HG02759 (cell line): ENCODE results near the gene B4GALT6.

Experiments used
- ATAC-seq: cut with Tn5 transposase; IDR thresholded peaks from one replicate; pipeline ENCODE4 v1.9.1; 2021; ENCODE audit warnings: mild to moderate bottlenecking, moderate library complexity; ENCODE audit not compliant: unreplicated experiment

The B4GALT6 gene

DNA sequence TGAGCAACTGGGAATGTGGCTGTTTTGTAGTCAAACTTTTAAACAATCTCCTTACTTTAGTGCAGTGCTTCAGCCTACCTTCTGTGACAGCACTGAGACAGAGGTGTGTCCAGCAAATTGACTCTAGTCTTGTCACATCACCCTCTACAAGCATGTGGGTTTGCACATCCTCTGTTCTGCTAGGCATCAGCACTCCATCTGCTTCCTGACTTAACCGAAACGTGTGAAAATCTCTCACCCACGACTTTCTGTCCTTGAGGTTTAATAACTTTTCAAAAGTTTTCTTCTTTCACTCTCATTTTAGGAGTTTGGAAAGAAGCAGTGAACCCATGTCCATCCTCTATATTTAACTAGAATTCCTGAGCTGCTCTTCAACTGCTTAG, 50.1 kb downstream of the B4GALT6 start:
- peak; percentile 96 for ATAC-seq

DNA sequence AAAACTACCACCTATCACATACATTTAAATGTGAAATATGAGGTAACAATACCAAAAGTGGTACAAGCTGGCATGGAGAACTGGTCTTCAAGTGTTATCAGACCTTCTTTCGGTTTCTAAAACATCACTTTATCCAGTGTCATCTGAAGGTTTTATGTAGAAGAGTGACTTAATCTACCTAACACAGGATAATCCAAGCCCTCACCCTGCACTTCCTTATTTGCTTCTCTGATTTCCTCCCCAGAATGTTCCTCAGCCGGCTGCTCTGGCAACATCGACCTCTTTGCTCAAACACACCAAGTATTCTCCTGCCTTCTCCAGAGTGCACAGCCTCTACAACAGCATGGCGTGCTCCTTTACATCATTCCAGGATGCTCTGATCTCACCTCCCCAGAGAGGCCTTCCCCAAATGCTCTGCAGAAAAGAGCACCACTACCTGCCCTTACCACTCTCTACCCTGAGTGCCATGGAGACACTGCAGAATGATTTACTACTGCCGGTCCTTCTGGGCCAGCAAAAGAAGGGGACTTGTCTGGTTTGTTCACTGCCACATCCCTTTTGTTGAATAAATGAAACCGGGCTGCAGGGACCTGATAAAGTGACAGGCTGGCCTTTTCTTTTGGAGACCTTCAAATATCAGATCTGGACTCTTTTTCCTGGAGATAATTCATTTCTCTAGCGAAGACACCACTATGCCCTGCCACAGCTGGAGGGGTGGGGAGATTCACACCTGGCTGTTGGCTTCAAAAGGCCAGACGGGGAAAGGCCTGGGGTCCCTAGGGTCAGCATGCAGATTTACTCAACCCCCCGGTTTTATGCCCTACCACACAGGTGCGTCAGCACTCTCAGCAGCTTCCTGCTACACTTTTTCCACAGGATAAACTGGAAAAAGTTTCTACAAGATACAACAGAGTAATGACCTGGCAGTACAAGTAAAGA, 50.7 kb downstream of the B4GALT6 start:
- ATAC-seq = peak; percentile 31

DNA sequence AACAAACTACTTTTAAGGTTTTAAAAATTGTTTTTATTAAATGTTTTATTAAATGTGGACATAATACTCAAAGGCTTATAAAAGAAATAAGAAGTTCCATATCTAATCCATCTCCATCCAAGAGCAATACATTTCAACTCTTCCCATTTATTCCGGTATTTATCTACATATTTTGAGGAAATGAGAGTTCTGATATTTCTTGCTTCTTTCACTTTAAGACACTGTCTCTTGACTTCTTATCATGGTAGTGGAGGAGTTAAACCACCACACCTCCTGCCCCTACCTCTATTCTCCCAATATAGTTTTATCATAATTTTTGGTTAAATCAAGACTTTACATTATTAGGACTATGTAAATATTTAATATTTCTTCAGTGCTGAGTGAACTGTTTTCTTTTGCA, 52.0 kb downstream of the B4GALT6 start:
- no peak for ATAC-seq

DNA sequence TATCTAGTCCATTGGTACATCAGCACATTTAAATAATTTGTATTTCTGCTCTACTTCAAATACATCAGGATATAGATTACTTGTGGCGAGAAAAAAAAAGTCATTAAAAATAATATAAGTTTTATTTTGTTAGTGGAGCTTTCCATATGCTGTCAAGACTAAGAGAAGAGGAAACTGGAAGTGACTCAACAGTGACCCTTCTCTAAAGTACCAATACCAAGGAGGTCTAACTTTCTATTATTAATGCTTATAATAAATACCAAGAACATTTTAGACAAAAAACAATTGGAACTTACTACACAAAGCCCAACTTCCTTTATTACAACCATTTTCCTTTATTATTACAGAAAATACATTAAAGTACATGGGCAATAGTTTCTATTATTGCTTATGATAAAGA, 52.9 kb downstream of the B4GALT6 start:
- ATAC-seq = no peak

DNA sequence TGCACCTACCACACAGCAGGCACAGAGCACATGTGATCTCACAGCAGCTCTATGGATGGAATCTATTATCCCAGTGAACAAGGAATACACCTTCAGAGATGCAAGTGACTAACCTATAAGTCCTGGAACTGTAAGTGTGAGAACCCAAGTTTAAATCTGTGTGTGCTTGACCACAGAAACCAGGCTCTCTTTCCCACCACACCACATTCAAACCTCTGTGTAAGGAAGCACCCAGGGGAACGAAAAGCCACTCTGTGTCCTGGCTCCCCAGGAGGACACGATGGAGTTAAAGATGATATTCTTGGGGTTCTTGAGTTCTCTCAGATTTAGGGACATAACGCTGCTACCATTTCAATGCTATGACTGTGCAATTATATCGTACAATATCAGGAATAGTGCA, 53.8 kb downstream of the B4GALT6 start:
- ATAC-seq = no peak

DNA sequence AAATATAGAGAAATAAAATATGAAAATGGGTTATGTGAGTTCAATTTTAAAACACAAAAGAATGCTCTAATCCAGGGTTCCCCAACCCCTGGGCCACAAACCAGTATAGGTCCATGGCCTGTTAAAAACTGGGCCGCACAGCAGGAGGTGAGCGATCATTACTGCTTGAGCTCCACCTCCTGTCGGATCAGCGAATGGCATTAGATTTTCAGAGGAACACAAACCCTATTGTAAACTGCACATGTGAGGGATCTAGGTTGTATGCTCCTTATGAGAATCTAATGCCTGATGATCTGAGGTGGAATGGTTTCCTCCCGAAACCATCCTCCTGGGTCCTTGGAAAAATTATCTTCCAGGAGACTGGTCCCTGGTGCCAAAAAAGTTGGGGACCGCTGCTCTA, 58.0 kb downstream of the B4GALT6 start:
- no peak for ATAC-seq

DNA sequence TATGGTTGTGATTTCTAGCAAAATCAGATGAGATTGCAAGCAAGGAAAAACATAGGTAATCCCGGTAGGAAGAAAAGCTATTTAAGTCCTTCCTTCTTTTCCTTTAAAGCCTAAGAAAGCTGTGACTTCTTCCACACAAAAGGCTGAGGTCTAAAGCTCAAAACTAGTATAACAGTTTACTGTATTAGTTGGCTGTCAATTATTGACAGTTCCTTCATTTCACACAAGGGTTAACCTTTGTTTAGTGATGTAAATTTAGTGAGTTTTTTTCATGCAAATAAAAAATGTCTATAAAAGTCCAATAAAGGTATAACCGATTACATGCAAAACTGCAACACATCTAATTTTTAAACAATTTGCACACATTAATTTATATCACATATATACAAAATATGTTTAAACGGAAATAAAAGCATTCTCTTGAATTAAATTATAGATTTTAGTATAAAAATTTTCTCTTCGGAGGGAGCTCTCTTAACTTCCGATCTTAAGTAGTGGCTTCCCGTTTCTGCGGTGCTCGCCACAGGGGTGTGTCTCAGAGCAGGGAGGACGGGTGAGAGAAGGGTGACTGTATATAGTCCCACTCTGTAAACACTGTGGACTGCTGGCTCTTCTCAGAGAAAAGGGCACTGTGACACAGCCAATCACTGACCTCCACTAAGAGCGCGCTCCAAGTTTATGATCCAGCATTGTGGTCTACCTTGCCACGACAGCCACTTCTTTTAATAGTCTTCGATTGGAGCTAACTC, 59.3 kb downstream of the B4GALT6 start:
- no peak for ATAC-seq

DNA sequence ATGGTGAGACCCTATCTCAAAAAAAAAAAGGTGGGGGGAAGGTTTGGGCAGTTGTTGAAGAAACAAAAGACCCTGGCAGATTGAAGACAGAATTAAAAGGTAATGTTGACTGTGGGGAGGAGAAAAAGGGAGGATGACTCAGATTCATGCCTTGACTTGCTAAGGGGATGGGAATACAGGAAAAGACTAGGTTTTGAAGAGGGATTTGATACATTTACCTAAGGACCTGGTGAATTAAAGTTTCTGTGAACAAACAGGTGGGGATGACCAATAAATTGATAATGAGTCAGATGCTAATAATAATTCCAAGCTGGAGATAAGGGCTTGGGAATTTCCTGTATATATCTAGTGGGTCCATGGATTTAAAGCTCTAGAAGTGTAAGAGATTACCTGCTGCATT, 65.1 kb downstream of the B4GALT6 start:
- no peak for ATAC-seq

DNA sequence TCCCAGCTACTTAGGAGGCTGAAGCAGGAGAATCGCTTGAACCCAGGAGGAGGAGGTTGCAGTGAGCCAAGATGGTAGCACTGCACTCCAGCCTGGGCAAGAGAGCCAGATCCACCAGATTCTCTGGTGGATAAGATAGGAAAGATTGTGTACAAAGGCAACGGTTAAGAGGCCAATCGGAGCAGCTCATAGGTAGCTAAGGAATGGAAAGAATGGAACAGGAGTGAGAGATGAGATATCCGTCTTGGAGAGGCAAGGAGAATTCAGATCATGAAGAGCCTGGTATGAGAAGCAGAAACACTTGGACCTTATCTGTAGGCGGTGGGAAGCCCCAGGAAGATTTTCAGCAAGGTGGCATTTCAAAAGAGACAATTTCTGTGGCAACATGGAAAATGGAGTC, 65.6 kb downstream of the B4GALT6 start:
- no peak for ATAC-seq

DNA sequence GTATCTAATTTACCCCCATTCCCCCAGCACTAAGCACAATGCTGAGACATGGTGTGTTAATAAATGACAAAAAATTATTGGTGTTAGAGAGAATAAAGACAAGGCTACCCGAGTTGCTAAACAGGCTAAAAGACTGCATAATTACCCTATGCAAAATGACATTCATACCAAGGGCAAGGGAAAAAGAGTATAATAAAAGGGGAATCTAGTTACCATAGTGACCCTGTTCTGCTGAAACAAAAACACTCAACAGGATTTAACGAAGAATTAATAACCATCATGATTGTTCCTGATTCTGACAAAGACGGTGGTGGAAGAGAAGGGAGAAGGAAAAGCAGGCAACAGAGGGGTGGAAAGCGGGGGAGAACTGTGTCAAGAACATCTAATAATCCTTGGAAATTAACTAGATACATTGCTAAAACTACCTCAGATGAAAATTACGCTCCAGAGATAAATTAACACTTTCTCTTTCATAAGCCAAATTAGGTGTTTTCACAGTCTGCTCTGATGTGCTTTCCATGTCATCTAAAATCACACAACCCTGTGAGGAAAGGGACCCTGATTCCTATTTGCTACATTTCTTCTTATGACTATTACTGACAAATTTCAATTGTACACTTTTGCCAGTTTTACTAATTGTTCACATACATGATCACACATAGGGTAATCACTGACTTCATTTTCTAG, 67.2 kb downstream of the B4GALT6 start:
- peak; percentile 48 for ATAC-seq

DNA sequence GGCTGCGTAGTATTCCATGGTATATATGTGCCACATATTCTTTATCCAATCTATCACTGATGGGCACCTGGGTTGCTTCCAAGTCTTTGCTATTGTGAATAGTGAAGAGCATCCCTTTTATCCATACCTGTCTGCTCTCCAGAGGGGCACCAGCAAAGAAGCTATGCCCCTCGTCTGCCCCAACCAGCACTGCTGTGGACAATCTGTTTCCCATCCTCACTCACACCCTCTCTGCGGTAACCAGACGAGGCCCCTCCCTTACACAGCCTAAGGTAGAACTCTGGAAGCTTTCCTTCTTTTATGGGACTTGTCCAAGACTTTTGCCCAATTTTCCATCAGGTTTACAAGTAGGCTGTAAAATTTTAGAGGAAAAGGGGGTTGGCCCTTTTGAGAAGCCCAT, 67.8 kb downstream of the B4GALT6 start:
- ATAC-seq = no peak

DNA sequence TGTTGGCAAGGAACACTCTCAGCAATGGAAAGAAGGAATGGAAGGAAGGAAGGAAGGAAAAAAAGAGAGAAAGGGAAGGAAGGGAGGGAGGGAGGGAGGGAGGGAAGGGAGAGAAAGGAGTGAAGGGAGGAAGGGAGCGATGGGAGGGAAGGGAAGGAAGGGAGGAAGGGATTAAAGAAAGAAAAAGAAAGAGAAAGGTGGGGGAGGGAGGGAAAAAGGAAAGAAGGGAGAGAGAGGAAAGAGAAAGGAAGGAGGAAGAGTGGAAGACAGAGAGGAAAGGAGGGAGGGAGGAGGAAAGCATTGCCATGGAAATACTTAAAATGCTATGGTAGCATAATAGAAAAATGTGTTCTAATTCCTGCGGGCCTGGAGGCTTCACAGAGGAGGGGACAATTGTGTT, 70.3 kb downstream of the B4GALT6 start:
- no peak for ATAC-seq

DNA sequence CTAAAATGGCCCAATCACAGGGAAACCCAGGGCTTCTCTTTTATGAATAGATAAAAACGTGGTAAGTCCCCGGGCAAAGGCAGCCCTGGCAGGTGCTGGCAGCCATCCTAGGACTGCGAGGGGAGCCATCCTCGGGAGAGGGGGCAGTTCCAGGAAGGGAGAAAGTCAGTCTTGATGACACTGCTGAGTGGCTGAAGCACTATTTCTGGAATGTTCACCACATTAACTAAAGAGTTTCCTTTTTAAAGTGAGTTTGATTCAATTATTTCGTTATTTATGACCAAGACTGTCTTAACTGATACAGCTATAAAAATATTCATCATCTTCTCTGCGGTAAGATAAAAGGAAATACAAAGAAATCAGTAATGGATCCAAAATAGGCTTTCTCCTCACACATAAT, 72.3 kb downstream of the B4GALT6 start:
- no peak for ATAC-seq

DNA sequence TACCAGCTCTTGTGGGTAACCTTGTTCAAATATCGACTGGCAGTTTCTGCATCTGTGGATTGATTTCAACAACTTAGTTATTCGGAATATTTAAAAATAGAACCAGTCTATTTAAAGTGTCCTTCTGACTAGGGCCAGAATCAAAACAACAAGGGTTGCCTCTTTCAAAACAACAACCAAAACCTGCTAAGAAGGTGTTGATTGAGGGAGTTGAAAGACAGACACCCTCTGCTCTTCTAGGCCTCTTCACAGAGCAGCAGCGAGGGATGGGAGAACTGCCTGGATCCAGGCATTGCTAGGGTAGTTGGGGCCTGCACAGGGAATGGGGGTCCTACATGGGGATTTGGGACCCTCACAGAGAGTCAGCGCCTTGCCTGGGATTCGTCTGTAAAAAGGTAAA, 72.9 kb downstream of the B4GALT6 start:
- ATAC-seq = no peak

DNA sequence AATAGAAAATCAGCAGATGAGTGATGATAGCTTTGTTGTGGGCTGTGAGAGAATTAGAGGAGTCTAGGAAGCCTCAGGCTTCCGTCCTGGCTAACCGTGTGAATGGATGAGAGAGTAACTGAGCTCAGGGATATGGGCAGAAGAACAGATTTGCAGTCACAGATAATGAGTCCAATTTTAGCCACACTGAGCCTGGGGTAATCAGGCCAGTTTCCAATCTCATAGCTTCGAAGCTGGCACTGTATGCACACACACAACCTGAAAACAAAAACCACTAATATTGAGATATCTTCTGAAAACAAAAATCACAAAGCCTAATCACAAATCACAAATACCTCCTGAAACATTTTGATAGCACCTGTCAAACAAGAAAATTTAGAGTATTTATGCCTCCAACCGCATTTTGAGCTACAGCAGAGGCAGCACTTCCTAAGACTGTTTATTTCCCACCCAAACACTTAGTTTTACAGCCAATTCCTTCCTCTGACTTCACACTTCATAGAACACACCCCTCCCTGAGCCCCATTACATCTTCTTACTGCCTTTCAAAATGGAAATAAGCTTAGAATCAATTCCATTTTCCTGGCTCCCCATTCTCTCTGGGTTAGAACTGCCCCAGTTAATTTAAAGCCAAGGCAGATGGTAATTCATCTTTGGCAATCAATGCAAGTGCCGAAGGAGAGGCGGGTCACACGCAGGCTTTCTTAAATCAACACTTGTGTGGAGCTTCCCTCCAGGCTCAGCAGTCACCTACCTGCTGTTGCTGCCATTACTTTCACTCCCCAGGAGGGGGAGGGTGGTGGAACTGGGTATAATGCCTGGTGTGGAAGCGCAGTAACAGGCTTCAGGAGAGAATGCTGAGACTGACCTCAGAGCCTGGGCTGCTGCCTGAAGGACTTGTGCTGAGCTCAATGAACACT, 73.8 kb downstream of the B4GALT6 start:
- ATAC-seq = no peak

DNA sequence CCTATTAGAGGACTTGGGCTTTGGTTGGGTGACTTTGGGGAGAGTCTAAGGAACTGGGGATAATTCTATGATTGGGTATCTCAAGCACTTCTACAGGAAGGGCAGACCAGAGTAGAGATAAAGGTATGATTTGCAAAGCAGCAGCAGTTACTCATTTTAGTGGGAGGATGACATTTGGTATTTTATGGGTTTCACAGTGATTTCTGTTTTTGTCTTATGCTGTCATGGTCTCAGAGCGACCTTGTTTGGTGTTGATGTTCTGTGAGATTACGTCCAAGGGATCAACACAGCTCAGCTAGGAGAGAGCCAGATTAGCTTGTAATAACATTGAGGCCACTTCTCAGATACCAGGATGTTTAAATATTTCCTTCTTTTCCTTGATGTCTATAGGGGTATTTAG, 74.5 kb downstream of the B4GALT6 start:
- no peak for ATAC-seq

DNA sequence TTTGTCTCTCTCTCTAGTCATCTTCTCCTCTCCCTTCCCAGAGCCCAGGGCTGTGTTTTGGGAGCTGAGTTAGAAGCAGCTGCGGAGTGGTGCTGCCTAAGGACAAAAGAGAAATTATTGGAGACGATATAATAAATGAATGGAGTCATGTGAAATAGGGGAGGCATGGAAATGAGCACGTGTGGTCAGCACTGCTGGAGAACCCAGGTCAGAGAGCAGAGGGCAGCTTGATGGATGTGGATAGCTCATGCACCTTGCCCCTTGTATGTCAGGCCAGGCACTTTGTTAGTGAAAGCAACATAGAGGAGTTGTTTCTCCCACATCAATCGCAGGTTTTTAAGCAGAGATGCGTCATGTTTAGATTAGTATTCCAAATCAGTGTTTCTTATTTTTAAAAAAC, 77.0 kb downstream of the B4GALT6 start:
- ATAC-seq = no peak

DNA sequence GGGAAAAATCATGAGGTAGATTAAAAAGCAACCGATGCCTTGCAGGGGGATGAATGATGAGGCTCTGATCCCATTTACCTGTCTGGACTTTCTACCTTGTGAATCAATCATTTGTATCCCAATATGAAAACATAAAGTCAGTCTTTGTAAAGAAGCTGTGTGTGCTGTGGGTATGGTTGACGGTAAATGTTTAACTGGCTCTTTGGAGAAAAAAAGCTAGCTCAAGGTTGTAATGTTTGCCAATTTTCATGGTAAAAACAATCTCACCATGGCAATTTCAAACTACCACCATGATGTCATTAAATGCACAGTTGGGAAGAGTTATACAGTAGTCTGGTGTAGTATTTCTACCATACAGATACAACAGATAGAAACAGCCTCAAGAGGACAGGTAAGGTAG, 78.1 kb downstream of the B4GALT6 start:
- no peak for ATAC-seq

DNA sequence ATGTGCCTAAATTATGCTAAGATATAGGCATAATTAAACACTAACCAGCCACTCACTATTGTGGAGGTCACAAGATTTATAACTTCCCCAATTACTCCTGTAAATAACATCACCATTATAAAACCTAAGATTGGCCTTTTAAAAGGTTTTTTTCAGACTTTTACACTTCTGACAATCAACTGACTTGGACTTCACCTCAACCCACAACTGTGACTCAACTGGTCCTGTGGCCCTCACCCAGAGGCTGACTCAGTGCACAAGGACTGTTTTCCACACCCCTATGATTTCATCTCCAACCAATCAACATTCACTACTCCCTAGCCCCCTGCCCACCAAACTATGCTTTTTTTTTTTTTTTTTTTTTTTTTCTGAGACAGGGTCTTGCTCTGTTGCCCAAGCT, 81.1 kb downstream of the B4GALT6 start:
- no peak for ATAC-seq

DNA sequence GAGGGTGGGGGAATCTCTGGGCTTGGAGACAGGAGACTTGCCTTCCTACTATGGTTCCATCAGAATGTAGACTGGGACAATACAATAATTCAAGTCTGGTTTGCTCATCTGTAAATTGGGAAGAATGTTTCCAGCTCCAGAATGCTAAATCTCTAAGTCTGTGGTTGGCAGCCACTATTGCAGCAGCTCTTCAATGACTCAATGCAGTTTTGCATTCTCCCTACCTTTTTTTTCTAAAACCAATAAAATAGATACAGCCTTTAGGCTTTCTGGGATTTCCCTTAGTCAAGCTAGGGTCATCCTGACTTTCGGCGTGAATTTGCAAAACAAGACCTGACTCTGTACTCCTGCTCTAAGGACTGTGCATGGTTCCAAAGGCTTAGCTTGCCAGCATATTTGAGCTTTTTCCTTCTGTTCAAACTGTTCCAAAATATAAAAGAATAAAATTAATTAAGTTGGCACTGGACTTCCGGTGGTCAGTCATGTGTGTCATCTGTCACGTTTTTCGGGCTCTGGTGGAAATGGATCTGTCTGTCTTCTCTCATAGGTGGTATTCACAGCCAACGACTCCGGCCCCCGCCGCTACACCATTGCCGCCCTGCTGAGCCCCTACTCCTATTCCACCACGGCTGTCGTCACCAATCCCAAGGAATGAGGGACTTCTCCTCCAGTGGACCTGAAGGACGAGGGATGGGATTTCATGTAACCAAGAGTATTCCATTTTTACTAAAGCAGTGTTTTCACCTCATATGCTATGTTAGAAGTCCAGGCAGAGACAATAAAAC, 86.2 kb downstream of the B4GALT6 start:
- no peak for ATAC-seq
